HG02973 (cell line): Measurements from ENCODE around the gene TPBGL.

Experiments used
- ATAC-seq: cut with Tn5 transposase; IDR thresholded peaks from one replicate; pipeline ENCODE4 v1.9.1; 2021; ENCODE audit warnings: moderate library complexity; ENCODE audit not compliant: unreplicated experiment

The TPBGL gene

GRCh38 chr11:75289511-75289760 lies 48.9 kb downstream of the TPBGL start:
- ATAC-seq, result no peak

- ATAC-seq, result no peak
Measured at GRCh38 chr11:75289919-75290318, 49.3 kb downstream of the TPBGL start.

- ATAC-seq, result no peak
Measured at GRCh38 chr11:75291741-75292140, 51.2 kb downstream of the TPBGL start.

GRCh38 chr11:75292943-75293342 lies 52.4 kb downstream of the TPBGL start:
- no peak for ATAC-seq
